GDM1 (cell line): ENCODE results near the gene ARMC5.
"Not testable (repeated sequence)": the region's sequence is repeated elsewhere in the genome, so short reads cannot be mapped to it uniquely, and the experiment has no call there.

Source experiments
- DNase-seq: peaks from one replicate; lab custom pipeline; 2025; lab: John Stamatoyannopoulos, UW

ARMC5 gene

GRCh38 chr16:31435341-31436220 lies 23.7 kb upstream of the ARMC5 start:
- DNase-seq = no peak

GRCh38 chr16:31436221-31437045 lies 22.9 kb upstream of the ARMC5 start:
- no peak for DNase-seq

GRCh38 chr16:31438414-31438813 lies 20.9 kb upstream of the ARMC5 start:
- DNase-seq = no peak

GRCh38 chr16:31439023-31439422 lies 20.3 kb upstream of the ARMC5 start:
- DNase-seq = not testable (repeated sequence)

GRCh38 chr16:31439519-31439918 lies 19.8 kb upstream of the ARMC5 start:
- DNase-seq = no peak

- no peak for DNase-seq
Observed at GRCh38 chr16:31440516-31441184, 18.7 kb upstream of the ARMC5 start.

GRCh38 chr16:31441956-31442355 lies 17.3 kb upstream of the ARMC5 start:
- DNase-seq = no peak

- DNase-seq = not testable (repeated sequence)
Observed at GRCh38 chr16:31445931-31446330, 13.4 kb upstream of the ARMC5 start.

- DNase-seq = no peak
Observed at GRCh38 chr16:31451201-31451600, 8.1 kb upstream of the ARMC5 start.

- DNase-seq = no peak
Observed at GRCh38 chr16:31451681-31452351, 7.5 kb upstream of the ARMC5 start.

GRCh38 chr16:31452631-31453106 lies 6.6 kb upstream of the ARMC5 start:
- no peak for DNase-seq

GRCh38 chr16:31453255-31454204 lies 5.8 kb upstream of the ARMC5 start:
- DNase-seq = no peak

- DNase-seq = peak; percentile 17
Observed at GRCh38 chr16:31455601-31456314, 3.5 kb upstream of the ARMC5 start.

- DNase-seq = no peak
Observed at GRCh38 chr16:31456988-31457360, 2.3 kb upstream of the ARMC5 start.

- DNase-seq = peak; percentile 64
Observed at GRCh38 chr16:31458073-31458843, 1.0 kb upstream of the ARMC5 start.

GRCh38 chr16:31459687-31460581 lies 633 bp downstream of the ARMC5 start:
- DNase-seq = peak; percentile 99

GRCh38 chr16:31460582-31461002 lies 1.3 kb downstream of the ARMC5 start:
- DNase-seq = no peak
